ENCODE measurements around the gene CCDC192.

DNA sequence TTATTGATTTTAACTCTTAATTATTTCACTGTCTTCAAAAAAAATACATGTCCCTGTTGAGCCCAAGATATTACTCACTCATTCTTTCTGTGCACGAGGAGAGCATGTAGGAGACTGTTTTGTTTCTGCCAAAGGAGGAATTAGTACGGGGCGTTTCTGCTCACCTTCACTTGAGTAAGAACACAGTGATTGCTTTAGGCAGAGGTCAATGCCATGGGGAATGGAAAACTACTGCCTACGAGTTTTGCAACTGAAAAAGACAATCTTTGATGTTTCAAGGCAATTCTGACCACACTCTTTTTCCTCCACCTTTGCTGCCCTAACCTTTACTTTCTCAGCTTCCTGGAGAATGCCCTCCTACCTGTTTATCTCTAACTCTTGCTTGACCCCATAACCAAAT, 109.4 kb downstream of the CCDC192 start:
- TF ChIP-seq POLR2A (IDR thresholded peaks at IDR 0.05) (no peak), CTCF (IDR thresholded peaks at IDR 0.05) (no peak)
